VCaP (cell line): ENCODE measurements around the gene C16orf74.

Experiments
- H3K27ac ChIP-seq: fragments of 450-650 bp; 2 replicates; pipeline ENCODE4 v1.5.1; 2017
- TF ChIP-seq, protein P1 (sequence below): fragments of 450-650 bp; conservative IDR thresholded peaks from 2 replicates; pipeline ENCODE4 v1.5.1; 2017; ENCODE audit warnings: mild to moderate bottlenecking, moderate library complexity

C16orf74 gene

DNA sequence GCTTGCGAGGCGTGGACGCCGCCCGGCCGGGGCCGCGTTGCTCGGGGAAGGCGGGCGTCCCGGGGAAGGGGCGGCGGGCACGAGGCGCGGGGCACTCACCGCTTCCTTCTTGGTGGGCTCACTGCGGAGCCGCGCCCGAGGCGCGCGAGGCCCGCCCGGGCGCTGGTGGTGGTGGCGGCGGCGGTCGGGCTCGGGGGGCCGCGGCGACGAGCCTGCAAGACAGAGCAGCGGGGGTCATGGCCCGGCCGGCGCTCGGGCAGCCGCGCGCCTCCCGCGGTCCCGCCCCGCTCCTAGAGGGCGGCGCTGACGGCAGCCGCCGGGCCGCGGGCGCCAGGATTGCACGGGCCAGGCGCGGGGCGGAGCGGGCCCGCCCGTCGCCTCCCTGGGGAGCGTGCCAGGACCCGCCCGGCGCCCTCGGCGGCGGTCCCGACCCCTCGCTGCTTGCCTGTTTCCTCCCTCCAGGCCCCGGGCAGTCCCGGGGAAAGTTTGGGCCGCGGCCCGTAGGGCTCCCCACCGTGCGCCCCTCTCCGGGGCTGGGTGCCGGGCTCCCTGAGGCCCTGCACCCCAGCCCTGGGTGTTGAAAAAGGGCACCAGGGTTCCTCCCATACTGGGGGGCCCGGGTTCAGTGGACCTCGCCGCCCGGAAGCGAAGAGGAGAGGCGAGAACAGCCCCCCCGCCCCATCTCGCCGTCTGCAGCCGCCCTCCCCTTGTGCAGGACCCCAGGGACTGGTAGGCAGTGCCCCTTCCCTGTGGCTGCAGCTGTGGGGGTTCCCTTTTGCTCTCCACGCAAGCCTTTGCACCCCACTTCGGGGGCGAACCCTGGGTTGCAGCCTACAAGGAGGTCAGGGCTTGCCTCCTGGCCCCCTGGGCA, at the start of gene C16orf74:
Gene C16orf74 (minus strand): TSS at position 270 of the 871 bp plus-strand sequence. CDS start 15,879 bp downstream, outside the sequence.
- H3K27ac ChIP-seq, result no peak within 1 kb of the TSS; the same call in 1 of the 2 replicates
- TF ChIP-seq, protein P1, sequence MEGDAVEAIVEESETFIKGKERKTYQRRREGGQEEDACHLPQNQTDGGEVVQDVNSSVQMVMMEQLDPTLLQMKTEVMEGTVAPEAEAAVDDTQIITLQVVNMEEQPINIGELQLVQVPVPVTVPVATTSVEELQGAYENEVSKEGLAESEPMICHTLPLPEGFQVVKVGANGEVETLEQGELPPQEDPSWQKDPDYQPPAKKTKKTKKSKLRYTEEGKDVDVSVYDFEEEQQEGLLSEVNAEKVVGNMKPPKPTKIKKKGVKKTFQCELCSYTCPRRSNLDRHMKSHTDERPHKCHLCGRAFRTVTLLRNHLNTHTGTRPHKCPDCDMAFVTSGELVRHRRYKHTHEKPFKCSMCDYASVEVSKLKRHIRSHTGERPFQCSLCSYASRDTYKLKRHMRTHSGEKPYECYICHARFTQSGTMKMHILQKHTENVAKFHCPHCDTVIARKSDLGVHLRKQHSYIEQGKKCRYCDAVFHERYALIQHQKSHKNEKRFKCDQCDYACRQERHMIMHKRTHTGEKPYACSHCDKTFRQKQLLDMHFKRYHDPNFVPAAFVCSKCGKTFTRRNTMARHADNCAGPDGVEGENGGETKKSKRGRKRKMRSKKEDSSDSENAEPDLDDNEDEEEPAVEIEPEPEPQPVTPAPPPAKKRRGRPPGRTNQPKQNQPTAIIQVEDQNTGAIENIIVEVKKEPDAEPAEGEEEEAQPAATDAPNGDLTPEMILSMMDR, result no peak

DNA sequence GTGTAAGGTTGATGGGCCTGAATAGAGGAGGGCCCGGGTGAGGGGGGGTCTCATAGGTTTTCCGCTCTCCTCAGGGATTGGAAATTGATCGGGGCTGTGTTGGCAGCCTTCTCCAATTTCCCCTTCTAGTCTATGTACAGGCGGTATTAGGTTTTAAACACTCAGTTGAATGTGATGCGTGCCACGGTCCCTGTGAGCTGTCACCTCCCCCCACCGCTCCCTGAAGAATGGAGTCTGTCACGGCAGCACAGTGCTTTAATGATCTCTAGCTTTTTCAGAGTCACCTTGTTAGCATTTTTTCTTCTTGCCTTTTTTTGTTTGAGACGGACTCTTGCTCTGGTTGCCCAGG, 49.4 kb upstream of the C16orf74 start:
- peak overlapping the region; percentile 64 for H3K27ac ChIP-seq
- TF ChIP-seq, protein P1, result no peak

DNA sequence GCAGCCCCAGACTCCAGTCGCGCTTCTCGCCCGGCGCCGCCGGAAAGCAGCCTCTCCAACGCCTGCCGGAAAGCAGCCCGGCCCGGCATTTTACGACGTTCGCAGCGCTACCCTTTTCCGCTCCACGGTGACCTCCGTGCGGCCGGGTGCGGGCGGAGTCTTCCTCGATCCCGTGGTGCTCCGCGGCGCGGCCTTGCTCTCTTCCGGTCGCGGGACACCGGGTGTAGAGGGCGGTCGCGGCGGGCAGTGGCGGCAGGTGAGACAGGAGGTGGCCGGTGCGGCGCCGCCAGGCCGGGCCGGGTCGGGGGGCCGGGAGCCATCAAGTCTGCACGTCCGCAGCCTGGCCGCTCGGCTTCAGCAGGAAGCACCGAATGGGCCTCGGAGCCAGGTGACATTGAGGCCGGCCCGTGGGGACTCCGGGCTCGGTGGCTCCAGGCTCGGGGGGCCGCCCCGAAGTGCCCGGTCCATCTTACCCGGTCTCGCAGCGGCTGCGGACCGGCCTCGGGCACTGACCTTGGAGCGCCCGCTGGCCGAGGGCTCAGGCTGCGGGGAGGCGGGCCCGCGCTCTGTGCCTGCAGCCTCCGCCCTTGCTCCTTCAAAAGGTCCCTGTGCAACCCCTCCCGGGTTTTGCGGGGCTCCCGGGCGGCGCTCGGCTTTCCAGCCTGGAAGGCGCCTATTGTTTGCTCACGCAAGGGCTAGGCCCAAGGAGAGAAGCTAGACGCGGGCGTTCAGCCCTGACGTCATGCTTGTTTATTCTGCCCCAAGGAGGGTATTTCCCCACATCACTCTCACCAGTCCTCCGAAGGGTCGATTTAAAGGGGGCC, 48.8 kb upstream of the C16orf74 start, which contains the start of the genes COX4I1 and EMC8:
Gene COX4I1 (plus strand): TSS at position 199 of the 824 bp plus-strand sequence. CDS start 1,511 bp downstream, outside the sequence.
Gene EMC8 (minus strand): TSS at position 48 of the 824 bp plus-strand sequence. CDS start 249 bp downstream, outside the sequence.
- peak within 1 kb of the TSS; percentile 64 for H3K27ac ChIP-seq
- TF ChIP-seq, protein P1, result no peak

DNA sequence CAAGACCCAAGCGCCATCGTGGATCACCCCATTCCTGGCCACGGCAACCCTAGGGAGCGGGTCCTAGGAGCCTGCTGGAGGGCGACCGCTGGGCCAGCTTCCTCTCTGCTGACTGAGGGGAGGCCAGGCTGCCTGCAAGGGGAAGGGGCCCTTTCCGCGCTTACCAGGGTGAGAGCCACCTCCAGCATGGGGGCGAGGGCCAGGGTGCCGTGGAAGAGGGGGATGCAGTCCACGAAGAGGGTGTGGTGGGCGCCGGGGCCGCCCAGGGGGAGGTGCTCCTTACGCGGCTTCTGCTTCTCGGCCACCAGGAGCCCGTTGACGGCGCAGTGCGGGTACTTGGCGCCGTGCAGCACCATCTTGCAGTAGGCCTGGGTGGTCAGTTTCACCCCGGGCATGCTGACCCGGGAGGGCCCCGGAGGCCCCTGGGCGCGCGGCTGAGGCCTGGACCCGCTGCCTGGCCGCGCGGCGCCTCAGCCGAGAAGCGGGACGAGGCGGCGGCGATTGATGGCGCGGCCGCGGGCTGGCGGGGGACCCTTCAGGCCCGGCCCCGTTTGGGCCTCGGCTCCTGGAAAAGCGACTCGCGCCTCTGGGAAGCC, 48.1 kb upstream of the C16orf74 start:
- TF ChIP-seq, protein P1, result no peak
- H3K27ac ChIP-seq, result peak overlapping the region; percentile 64

DNA sequence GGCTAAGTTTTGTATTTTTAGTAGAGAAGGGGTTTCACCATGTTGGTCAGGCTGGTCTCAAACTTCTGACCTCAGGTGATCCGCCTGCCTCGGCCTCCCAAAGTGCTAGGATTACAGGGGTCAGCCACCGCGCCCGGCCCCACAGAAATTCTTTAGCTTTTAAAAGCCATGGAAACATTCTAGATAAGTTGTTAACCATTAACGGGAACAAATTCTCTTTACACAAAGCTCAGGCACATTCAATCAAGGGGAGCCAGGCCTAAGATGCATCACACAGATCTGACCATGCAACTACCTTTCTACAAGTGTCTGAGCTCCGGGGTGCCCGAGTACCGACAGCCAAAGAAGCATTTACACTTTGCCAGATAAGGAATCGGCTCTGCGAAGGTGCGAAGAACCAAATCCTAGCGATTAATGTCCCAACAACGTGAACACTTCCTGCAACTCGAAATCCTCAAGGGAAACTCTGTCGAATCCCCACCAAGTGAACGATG, 47.4 kb upstream of the C16orf74 start:
- peak overlapping the region; percentile 64; the same call in 1 of the 2 replicates for H3K27ac ChIP-seq
- TF ChIP-seq, protein P1, result no peak

DNA sequence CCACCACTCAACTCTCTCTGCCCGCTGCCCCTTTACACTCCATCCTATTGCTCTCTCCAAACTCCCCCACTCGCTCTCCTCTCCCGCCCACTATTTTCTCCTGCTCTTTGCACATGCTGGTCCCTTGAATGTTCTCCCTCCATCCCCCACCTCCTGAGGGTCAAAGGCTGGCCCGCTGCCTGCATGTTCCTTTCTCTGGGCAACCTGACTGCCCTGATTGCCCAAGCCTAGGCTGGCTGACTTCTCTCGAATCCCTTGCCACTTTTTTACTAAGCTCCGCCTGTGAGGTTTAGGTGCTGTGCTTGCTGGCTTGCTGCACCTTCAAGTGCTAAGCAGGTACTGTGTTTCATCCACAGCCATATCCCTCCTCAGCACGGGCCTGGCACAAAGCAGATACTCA, 45.7 kb upstream of the C16orf74 start:
- TF ChIP-seq, protein P1, result no peak
- no peak overlapping the region for H3K27ac ChIP-seq
